NCI-H748 (cell line): Measurements from ENCODE around the gene FOXI3.
"Not testable (repeated sequence)": the region's sequence is repeated elsewhere in the genome, so short reads cannot be mapped to it uniquely, and the experiment has no call there.

Experiments
- DNase-seq: peaks from one replicate; lab custom pipeline; 2025; ENCODE audit not compliant: unreplicated experiment; lab: John Stamatoyannopoulos, UW

FOXI3 gene

GRCh38 chr2:88442473-88442872 is 10.0 kb downstream of the FOXI3 start:
- no peak for DNase-seq

GRCh38 chr2:88442061-88442460 is 10.4 kb downstream of the FOXI3 start:
- DNase-seq = no peak

- no peak for DNase-seq
These were observed 15.5 kb downstream of the FOXI3 start for GRCh38 chr2:88437010-88437409.

GRCh38 chr2:88429929-88430328 is 22.6 kb downstream of the FOXI3 start:
- no peak for DNase-seq

GRCh38 chr2:88423733-88424132 is 28.8 kb downstream of the FOXI3 start:
- no peak for DNase-seq

- not testable (repeated sequence) for DNase-seq
These were observed 33.4 kb downstream of the FOXI3 start for GRCh38 chr2:88419051-88419450.

GRCh38 chr2:88416016-88416663 is 36.4 kb downstream of the FOXI3 start:
- DNase-seq = no peak

GRCh38 chr2:88408870-88409269 is 43.6 kb downstream of the FOXI3 start:
- DNase-seq = not testable (repeated sequence)

GRCh38 chr2:88400037-88400767 is 52.3 kb downstream of the FOXI3 start:
- no peak for DNase-seq

GRCh38 chr2:88398180-88398579 is 54.3 kb downstream of the FOXI3 start:
- DNase-seq = no peak
